Measurements from ENCODE around the gene FRMD6. TPM values are rescaled to one million over a fixed set of nuclear protein-coding genes. Genes with fewer than 3 reads are reported as not detected.
"Not testable (repeated sequence)": the region's sequence is repeated elsewhere in the genome, so short reads cannot be mapped to it uniquely, and the experiment has no call there.

The FRMD6 gene
- total RNA-seq, 2 experiments from 2014 or later = 3.2 to 3.5 TPM

DNA sequence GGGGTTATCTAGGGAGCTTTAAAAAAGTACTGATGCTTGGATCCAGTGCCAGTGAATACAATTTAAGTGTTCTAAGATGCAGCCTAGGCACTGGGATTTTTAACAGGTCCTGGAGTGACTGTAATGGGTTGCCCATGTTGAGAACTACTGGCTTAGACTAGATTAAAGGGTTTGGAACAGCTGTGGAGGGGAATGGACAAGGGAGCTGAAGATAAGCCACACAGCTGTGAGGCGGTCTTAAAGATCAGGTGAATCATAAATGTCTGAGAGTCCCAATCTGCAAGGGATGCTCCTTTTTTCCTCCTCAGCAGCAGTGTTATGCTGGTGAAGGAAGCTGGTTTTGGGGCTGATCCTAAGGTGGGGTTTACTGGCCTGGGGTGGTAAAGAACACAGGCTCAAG, 35.5 kb upstream of the FRMD6 start:
- ChIA-PET POLR2A (no interaction called here), CTCF (no interaction called here)
- Mint-ChIP-seq H3K27ac (no peak overlapping the region), H3K9me3 (ENCODE audit: insufficient read depth) (no peaks in the 10 kb centered on the region), H3K36me3 (ENCODE audit: low read depth) (no peaks in the 10 kb centered on the region), H3K4me3 (no peak overlapping the region), H3K4me1 (ENCODE audit: low read depth) (no peaks in the 10 kb centered on the region), H3K27me3 (ENCODE audit: low read depth) (peaks cover 6% of the 10 kb centered on the region)
- no peak for DNase-seq
- no peak for ATAC-seq

DNA sequence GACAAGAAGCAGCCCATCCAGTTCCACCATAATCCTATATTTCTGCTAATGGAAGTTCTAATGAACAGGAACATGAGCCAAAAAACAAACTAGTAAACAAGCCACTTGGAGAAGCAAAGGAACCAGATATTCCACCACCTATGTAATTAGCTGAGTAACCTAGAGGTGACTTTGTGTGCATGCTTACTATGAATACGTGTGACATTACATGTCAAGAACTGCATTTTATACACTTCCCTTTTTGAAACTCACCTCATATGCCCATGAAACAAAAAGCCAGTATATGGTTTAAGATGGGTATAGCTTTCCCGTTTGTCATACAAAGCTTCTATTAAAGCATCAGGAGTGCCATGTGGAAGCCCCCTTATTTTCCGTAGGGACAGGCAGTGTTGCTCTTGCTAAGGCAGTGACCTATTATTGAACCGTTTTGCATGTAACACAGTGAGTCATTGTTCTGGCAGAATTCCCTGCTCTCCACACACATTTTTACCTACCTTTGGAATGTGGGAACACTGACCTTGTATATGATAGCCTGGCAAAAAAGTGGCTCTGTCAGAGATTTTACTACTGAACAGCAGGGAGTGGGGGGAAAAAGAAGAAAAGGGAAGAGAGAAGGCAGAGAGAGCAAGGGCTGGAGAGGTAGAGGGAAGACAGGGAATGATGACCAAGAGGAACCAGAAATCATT, 34.8 kb upstream of the FRMD6 start:
- ChIA-PET POLR2A (no interaction called here), CTCF (no interaction called here)
- Mint-ChIP-seq H3K36me3 (ENCODE audit: low read depth) (no peaks in the 10 kb centered on the region), H3K27me3 (ENCODE audit: low read depth) (peaks cover 6% of the 10 kb centered on the region), H3K9me3 (ENCODE audit: insufficient read depth) (no peaks in the 10 kb centered on the region), H3K27ac (no peak overlapping the region), H3K4me1 (ENCODE audit: low read depth) (no peaks in the 10 kb centered on the region), H3K4me3 (no peak overlapping the region)
- ATAC-seq (no peak), DNase-seq (no peak)

DNA sequence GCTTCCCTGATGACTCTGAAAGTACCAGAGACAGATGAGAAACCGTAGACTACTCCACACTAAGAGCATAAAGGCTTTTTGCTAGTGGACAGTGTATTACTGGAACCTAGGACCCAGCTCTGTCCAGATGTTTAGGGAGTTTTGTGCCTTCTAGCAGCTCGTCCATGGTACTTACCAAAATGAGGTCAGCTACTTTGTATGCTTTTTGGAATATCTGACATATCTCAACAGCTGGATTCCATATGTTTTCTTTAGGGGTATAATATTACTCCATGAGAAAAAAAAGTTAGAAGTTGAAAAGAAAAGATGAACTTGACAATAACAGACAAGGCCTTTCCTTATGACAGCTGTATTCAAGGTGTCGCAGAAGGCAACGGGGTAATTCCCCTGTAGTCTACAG, 32.1 kb upstream of the FRMD6 start:
- H3K4me1 Mint-ChIP-seq (ENCODE audit: low read depth) = no peaks in the 10 kb centered on the region
- no peaks in the 10 kb centered on the region for H3K36me3 Mint-ChIP-seq (ENCODE audit: low read depth)
- ATAC-seq = no peak
- H3K9me3 Mint-ChIP-seq (ENCODE audit: insufficient read depth) = no peaks in the 10 kb centered on the region
- ChIA-PET CTCF (no interaction called here), POLR2A (no interaction called here)
- peaks cover 5% of the 10 kb centered on the region for H3K27me3 Mint-ChIP-seq (ENCODE audit: low read depth)
- H3K27ac Mint-ChIP-seq = no peak overlapping the region
- no peak overlapping the region for H3K4me3 Mint-ChIP-seq
- no peak for DNase-seq

DNA sequence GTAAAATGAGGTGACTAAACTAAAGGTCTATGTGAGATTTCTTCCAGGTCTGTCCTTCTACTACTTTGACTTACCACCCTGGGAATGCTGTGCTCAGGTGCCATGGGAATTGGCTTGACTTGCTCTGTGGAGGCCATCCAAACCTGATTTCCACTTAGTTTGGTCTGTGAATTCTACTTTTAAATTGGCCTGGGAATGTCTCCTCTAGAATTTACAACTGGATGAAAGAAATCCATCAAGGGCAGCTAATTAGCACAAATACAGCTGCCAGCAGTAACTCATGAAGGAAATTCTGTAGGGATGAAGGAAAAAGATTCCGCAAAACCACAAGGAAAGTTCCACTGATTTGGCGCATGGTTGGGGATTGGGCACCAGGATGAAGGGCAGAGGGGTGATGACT, 31.7 kb upstream of the FRMD6 start:
- no peaks in the 10 kb centered on the region for H3K4me1 Mint-ChIP-seq (ENCODE audit: low read depth)
- peaks cover 5% of the 10 kb centered on the region for H3K27me3 Mint-ChIP-seq (ENCODE audit: low read depth)
- CTCF ChIA-PET = no interaction called here

DNA sequence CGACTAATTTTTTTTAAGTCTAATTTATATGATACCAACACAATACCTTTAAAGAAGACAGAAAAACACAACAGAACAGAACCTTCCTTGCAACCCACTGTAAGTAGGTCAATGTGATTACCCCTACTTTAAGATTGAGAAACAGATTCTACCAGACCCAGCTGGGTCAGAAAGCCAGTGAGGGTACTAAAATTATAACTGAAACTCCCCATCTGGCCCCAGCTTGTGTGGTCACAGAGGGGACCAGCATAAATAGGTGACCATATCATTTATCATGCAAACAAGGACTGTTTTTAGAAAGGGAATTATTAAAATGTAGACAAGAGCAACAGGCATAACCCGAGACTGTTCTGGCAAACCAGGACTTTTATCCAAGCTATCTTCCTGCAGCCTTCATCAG, 30.1 kb upstream of the FRMD6 start:
- POLR2A ChIA-PET = no interaction called here
- no peaks in the 10 kb centered on the region for H3K9me3 Mint-ChIP-seq (ENCODE audit: insufficient read depth)
- DNase-seq = no peak
- CTCF ChIA-PET = interaction anchor here (0.8 to 1.3 kb wide), 2 partner anchors 45 to 58 kb away, joined by 3 read pairs; no protein-coding TSS in a partner anchor
- H3K4me3 Mint-ChIP-seq = no peak overlapping the region
- no peaks in the 10 kb centered on the region for H3K4me1 Mint-ChIP-seq (ENCODE audit: low read depth)
- H3K36me3 Mint-ChIP-seq (ENCODE audit: low read depth) = no peaks in the 10 kb centered on the region
- no peak overlapping the region for H3K27ac Mint-ChIP-seq
- ATAC-seq = no peak
- peaks cover 5% of the 10 kb centered on the region for H3K27me3 Mint-ChIP-seq (ENCODE audit: low read depth)

More for the DNA sequence above, 31.7 kb upstream of the FRMD6 start:
- Mint-ChIP-seq H3K4me3 (no peak overlapping the region), H3K9me3 (ENCODE audit: insufficient read depth) (no peaks in the 10 kb centered on the region), H3K36me3 (ENCODE audit: low read depth) (no peaks in the 10 kb centered on the region), H3K27ac (no peak overlapping the region)
- POLR2A ChIA-PET = no interaction called here
- no peak for DNase-seq
- no peak for ATAC-seq

DNA sequence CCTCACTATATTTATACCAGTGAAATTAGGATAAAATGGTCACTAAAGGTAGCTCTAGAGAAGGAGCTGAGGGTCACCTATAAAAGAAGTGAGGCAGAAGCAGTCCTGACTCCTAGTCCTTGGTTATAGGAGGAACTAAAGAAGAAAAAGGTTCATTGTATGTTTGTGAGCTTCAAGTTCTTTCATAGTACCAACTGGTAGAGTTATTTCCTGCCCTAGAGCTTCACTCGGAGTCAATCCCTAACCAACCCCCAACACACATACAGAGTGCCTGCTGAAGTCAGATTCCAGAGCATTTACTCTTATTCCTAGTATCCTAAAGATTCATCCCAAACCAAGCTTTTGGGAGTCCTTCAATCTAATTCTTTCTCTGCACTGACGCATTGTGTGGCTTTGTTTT, 29.3 kb upstream of the FRMD6 start:
- Mint-ChIP-seq H3K4me1 (ENCODE audit: low read depth) (peaks cover 6% of the 10 kb centered on the region), H3K27ac (no peak overlapping the region), H3K36me3 (ENCODE audit: low read depth) (no peaks in the 10 kb centered on the region), H3K4me3 (no peak overlapping the region), H3K9me3 (ENCODE audit: insufficient read depth) (no peaks in the 10 kb centered on the region), H3K27me3 (ENCODE audit: low read depth) (peaks cover 5% of the 10 kb centered on the region)
- DNase-seq (no peak), ATAC-seq (no peak)
- POLR2A ChIA-PET = no interaction called here
- CTCF ChIA-PET = interaction anchor here (1.3 kb wide), 1 partner anchor 59 kb away, joined by 3 read pairs; no protein-coding TSS in a partner anchor

DNA sequence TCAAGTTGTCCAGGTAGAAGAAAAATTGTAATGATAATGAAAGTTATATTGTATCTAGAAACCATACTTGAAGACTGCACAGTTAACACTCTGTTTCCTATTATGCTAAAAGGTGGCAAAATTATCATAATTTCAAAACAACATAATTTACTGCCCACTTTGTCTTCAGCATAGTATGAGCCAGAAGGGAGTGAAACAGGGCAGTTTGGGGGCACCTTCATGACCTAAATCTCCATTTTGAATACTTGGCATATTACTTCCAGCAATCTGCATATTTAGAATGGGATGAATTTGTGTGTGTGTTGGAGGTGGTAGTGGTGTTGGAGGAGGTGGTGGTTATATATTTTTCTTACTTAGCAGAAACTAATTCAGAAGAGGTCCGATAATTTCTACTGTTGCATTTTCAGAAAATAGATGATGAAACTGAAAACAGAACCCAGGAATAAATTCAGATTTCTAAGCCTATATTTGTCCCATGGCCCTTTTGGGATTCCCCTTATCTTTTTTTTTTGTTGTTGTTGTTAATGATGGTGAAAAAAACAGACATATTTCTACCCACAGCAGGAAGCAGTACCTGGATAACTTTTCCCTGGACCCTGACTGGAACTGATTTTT, 26.6 kb upstream of the FRMD6 start:
- ATAC-seq (no peak), DNase-seq (no peak)
- ChIA-PET POLR2A (no interaction called here), CTCF (no interaction called here)
- peaks cover 5% of the 10 kb centered on the region for H3K27me3 Mint-ChIP-seq (ENCODE audit: low read depth)
- no peaks in the 10 kb centered on the region for H3K36me3 Mint-ChIP-seq (ENCODE audit: low read depth)
- H3K27ac Mint-ChIP-seq = no peak overlapping the region
- no peak overlapping the region for H3K4me3 Mint-ChIP-seq
- peaks cover 2% of the 10 kb centered on the region for H3K9me3 Mint-ChIP-seq (ENCODE audit: insufficient read depth)
- peaks cover 10% of the 10 kb centered on the region for H3K4me1 Mint-ChIP-seq (ENCODE audit: low read depth)

DNA sequence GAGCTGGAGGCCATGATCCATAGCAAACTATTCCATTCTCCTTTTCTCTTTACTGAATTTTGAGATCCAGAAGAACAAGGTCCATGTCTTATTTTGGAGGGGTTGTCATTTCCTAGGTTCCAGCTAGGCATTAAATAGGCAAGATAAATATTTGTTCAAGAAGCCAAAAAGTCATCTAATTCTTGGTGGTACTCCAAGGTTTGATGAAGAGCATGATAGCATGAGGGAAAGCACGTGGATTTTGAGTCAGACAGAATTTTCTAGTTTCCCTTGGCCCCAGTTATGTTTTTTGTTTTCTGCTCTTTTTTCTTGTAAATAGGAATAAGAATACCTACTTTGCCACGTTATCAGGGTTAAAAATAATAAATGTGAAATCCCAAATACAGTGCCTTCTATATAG, 25.5 kb upstream of the FRMD6 start:
- ChIA-PET CTCF (no interaction called here), POLR2A (no interaction called here)
- no peak for ATAC-seq

DNA sequence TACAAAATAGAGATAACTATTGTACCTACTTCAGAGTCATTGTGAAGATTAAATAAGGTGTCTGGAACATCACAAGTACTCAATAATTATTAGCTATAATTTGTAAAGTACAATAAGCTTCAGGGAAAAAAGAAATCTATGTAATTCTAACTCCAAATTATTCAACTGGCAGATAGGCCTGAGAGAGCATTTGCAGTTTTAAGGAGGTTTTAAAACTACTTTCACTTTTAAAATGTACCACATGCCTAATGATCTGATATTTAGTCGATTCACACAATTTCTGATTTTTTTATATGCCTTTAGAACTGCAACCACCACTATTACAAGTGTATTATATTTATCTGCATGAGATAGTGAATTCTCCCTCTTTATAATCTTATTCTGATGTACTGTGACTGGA, 24.9 kb upstream of the FRMD6 start:
- no peaks in the 10 kb centered on the region for H3K36me3 Mint-ChIP-seq (ENCODE audit: low read depth)
- peak overlapping the region; percentile 20 for H3K4me3 Mint-ChIP-seq
- H3K9me3 Mint-ChIP-seq (ENCODE audit: insufficient read depth) = peaks cover 3% of the 10 kb centered on the region
- peak overlapping the region; percentile 27 for H3K27ac Mint-ChIP-seq
- H3K27me3 Mint-ChIP-seq (ENCODE audit: low read depth) = peaks cover 7% of the 10 kb centered on the region
- ATAC-seq (no peak), DNase-seq (no peak)
- H3K4me1 Mint-ChIP-seq (ENCODE audit: low read depth) = peaks cover 10% of the 10 kb centered on the region
- POLR2A ChIA-PET = no interaction called here
- CTCF ChIA-PET = no interaction called here

More for the DNA sequence above, 25.5 kb upstream of the FRMD6 start:
- Mint-ChIP-seq H3K27me3 (ENCODE audit: low read depth) (peaks cover 7% of the 10 kb centered on the region), H3K4me3 (no peak overlapping the region), H3K36me3 (ENCODE audit: low read depth) (no peaks in the 10 kb centered on the region), H3K27ac (no peak overlapping the region), H3K9me3 (ENCODE audit: insufficient read depth) (peaks cover 3% of the 10 kb centered on the region), H3K4me1 (ENCODE audit: low read depth) (peaks cover 10% of the 10 kb centered on the region)
- DNase-seq = no peak

DNA sequence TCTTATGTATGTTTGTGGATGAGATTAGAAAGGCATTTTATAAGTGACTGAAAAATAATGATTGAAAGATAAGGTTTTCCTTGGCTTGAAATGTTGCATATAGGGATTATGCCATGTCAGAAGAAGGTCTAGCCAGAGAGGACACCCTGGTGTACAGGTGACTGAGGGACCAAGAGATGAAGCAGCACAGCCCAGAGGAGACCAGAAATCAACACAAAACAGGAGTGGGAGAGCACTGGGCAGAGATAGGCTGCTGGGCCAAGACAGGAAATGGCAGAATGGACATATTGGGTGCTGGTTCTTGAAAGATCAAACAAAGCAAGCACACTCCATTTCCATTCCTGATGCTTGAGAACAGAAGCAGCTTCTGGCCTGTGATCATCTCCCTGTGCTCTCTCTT, 24.4 kb upstream of the FRMD6 start:
- H3K4me3 Mint-ChIP-seq = no peak overlapping the region
- DNase-seq (no peak), ATAC-seq (no peak)
- peak overlapping the region; percentile 27 for H3K27ac Mint-ChIP-seq
- POLR2A ChIA-PET = no interaction called here
- CTCF ChIA-PET = no interaction called here
- H3K36me3 Mint-ChIP-seq (ENCODE audit: low read depth) = no peaks in the 10 kb centered on the region
- peaks cover 9% of the 10 kb centered on the region for H3K27me3 Mint-ChIP-seq (ENCODE audit: low read depth)
- peaks cover 10% of the 10 kb centered on the region for H3K4me1 Mint-ChIP-seq (ENCODE audit: low read depth)
- peaks cover 3% of the 10 kb centered on the region for H3K9me3 Mint-ChIP-seq (ENCODE audit: insufficient read depth)

DNA sequence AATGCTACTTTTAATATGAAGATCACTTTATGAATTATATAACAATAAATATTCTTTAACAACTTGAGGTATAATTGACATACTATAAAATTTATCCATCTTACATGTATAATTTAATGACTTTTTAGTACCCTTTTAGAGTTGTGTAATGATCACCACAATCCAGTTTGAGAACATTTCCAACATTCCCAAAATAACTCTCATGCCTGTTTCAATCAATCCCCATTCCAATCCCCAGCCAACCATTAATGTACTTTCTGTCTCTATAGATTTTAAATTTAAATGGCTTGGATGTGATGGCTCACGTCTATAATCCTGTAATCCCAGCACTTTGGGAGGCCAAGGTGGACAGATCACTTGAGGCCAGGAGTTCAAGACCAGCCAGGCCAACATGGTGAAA, 23.5 kb upstream of the FRMD6 start:
- no peak for DNase-seq
- ATAC-seq = no peak
- Mint-ChIP-seq H3K4me1 (ENCODE audit: low read depth) (peaks cover 10% of the 10 kb centered on the region), H3K36me3 (ENCODE audit: low read depth) (no peaks in the 10 kb centered on the region), H3K4me3 (no peak overlapping the region), H3K9me3 (ENCODE audit: insufficient read depth) (peaks cover 3% of the 10 kb centered on the region), H3K27ac (no peak overlapping the region), H3K27me3 (ENCODE audit: low read depth) (peaks cover 11% of the 10 kb centered on the region)
- ChIA-PET CTCF (no interaction called here), POLR2A (no interaction called here)

DNA sequence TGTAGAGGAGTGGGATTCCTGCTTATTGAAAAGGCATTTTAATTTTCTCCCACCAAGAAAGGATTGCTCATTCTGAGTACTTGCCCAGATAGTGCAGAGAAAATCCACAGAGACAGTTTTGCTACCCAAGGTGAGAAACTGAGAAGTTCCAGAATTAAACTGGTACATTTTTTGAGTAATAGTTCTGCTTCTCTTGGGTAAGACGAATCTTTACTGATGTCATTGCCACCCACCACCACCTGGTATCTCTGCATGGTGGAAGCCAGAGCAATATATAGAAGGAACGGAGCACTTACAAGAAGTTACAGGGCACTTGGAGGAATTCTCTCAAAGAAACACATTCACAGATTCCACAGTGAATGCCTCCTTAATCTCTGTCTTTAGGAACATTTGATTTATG, 20.7 kb upstream of the FRMD6 start:
- ATAC-seq = no peak
- Mint-ChIP-seq H3K36me3 (ENCODE audit: low read depth) (no peaks in the 10 kb centered on the region), H3K27ac (no peak overlapping the region), H3K4me3 (no peak overlapping the region), H3K4me1 (ENCODE audit: low read depth) (peaks cover 10% of the 10 kb centered on the region), H3K9me3 (ENCODE audit: insufficient read depth) (peaks cover 3% of the 10 kb centered on the region), H3K27me3 (ENCODE audit: low read depth) (peaks cover 11% of the 10 kb centered on the region)
- CTCF ChIA-PET = interaction anchor here (0.9 kb wide), 1 partner anchor 21 kb away, joined by 3 read pairs; no protein-coding TSS in a partner anchor
- DNase-seq = no peak
- POLR2A ChIA-PET = no interaction called here

DNA sequence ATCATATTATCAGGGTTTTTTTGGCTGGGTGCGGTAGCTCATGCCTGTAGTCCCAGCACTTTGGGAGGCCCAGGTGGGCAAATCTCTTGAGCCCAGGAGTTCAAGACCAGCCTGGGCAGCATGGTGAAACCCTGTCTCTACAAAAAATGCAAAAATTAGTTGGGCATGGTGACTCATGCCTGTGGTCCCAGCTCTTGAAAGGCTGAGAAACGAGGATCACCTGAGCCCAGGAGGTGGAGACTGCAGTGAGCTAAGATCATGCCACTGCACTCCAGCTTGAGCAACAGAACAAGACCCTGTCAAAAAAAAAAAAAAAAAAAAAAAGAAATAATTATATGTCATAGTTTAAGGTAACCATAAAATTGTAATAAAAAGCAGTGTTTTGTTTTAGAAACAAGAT, 18.4 kb upstream of the FRMD6 start:
- not testable (repeated sequence) for H3K36me3 Mint-ChIP-seq (ENCODE audit: low read depth); H3K4me3 Mint-ChIP-seq; DNase-seq

More for the DNA sequence above, 18.4 kb upstream of the FRMD6 start:
- H3K4me1 Mint-ChIP-seq (ENCODE audit: low read depth); POLR2A ChIA-PET; ATAC-seq; CTCF ChIA-PET; H3K27ac Mint-ChIP-seq; H3K9me3 Mint-ChIP-seq (ENCODE audit: insufficient read depth): not testable (repeated sequence)
- H3K27me3 Mint-ChIP-seq (ENCODE audit: low read depth) = peaks cover 18% of the 10 kb centered on the region

Data from activated CD8-positive, alpha-beta T cell treated with anti-CD3 and anti-CD28 coated beads, Interleukin-2, amount 10 ng/mL, durations not matched to agents 7 days and 5 days (primary cell).